ENCODE results near the gene IL9.

The IL9 gene

GRCh38 chr5:135890867-135891266 is 4.8 kb downstream of the IL9 start:
- DNase-seq: no peak

GRCh38 chr5:135890296-135890695 is 5.3 kb downstream of the IL9 start:
- no peak for DNase-seq

DNA sequence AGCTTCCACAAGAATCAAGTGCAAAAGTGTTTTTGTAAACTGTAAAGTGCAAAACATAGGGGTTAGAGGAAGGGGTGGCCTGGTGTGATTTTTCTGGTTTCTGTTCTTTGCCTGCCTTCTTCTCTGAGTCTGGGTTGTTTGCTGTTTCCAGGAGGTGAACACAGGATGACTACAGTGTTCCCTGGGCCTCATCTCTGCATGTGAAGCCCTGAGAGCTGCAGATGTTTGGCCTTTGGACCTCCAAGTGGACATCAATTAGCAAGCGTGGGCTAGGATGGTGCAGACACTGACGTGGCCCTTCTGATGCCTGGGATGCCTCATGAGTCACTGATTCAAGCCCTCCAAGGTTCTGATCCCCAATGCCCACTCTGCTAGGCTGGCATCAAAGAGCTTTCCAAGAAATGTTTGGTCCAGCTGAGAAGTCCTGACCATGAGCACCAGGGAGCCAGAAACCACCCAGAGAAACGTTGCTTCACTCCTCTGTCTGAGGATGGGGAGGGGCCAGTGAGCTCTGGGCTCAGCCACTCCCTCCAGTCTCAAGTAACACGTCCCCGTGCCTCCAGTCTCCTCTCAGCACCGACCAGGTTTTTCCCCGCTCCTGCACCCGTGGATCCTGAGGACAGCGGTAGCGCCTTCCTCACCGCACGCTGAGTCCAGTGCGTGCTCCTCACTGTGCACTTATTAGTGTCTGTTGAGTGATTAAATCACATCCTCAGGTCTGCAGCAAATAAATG is 7.6 kb downstream of the IL9 start:
- no peak for DNase-seq

DNA sequence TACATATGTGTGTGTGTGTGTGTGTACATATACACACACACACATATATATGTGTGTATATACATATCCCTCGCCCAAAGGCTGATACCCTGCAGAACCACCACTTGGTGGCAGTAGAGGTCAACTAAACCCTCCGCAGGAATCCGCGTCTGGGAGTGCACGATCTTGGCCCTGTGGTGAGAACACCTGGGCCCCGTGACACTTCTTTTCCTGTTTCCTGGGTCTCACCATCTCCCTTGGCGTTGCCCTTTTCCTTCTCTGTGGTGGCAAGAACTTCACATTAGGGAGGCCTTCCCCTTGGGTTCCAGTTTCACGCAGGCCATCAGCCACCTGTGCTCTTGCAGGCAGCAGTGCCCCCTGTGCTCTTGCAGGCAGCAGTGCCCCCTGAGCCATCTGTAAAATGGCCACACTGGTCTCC is 8.2 kb downstream of the IL9 start:
- peak; percentile 44 for DNase-seq

DNA sequence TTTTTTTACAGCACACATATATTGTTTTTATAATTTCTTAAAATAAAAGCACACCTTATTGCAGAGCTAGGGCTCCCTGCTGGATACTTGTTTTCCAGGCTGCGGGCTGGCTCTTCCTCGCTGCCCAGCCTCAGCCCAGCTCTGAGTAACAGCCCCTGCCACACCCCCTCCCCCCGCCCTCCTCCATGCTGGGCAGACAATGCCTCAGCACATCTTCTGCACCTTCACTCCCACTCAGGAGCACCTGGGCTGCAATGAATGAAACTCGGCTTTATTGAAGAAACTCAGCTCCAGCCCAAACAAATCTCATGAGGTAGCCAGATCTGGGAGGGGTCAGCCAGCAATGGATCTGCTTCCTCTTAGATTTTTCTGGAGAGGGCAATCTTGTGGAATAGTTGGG is 9.5 kb downstream of the IL9 start:
- DNase-seq: no peak

- DNase-seq: no peak
These were observed 10.6 kb downstream of the IL9 start for GRCh38 chr5:135885031-135885430.

DNA sequence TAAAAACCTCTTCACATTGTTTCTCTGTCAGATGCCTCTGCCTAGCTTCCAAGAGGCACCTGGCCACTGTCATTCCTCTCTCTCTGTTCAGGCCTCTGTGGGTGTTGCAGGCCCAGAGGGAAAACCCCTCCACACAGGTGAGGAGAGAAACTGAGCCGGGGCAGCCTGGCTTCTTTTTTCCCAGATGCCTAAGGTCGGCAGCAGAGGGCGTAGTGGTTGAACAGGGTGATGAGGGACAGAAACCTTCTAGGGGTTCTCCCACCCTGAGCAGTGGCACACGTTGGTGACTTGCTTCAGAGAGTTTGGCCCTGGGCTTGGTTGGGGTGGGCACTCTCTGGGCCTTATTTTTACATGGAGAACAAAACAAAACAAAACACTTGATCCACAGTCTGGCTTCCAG is 12.2 kb downstream of the IL9 start:
- no peak for DNase-seq

GRCh38 chr5:135883026-135883425 is 12.6 kb downstream of the IL9 start:
- no peak for DNase-seq

GRCh38 chr5:135881819-135882218 is 13.8 kb downstream of the IL9 start:
- DNase-seq: no peak

DNA sequence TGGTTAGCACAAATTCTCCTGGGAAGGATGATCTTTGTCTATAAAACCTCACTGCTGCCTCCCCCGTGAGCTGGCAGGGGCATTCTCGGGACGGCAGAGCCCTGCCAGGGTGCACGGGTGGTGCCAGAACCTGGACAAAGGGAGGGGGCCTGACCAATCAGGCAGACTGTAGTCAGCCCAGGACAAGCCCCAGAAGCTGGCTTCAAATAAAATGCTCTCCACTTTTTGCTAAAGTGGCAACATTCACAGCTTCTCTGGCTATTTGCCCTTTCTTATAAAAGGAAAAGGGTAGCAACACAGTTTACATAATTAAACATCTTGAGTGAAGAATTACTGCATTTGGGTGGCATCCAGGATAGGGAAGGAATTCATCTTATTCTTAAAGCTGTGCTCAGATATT is 14.4 kb downstream of the IL9 start:
- no peak for DNase-seq

DNA sequence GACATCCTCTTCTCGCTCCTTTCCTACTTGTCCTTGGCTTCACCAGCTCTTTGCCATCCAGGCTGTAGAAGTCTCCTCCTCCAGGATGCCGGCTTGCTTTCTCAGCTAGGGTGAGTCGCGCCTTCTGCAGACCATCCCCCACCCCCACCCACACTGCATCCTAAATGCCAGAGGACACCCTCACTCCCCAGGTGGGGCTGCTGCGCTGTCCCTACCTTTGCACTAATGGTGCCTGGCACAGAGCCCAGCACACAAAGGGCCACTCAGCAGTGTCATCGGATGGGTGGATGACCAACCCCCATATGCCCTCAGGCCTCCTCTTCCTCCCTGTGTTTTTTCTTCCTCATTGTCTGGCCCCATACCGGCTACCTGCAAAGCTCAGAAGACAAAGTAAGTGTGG is 14.8 kb downstream of the IL9 start:
- DNase-seq: no peak

GRCh38 chr5:135880278-135880677 is 15.4 kb downstream of the IL9 start:
- DNase-seq: no peak

- DNase-seq: no peak
These were observed 16.1 kb downstream of the IL9 start for GRCh38 chr5:135879591-135879990.

- no peak for DNase-seq
These were observed 17.5 kb downstream of the IL9 start for GRCh38 chr5:135878156-135878620.

- no peak for DNase-seq
These were observed 18.0 kb downstream of the IL9 start for GRCh38 chr5:135877570-135878155.

DNA sequence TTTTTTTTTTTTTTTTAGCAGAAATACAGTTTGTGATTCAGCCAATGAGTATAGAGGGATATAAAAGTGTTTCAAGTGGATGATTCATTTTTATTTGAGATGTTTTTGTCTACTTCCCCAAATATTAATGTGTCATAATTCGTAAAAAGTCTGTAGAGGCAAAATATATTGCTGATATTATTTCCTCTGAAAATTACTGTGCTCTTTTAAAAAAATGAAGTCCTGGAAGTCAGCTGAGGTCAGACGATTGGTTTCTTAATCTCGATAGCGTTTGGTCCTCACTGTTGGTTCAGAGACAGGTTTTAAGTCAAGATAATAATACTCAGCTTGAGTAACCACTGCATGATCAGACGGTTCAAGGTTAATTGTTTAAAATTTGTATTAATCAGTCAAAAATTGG is 19.5 kb downstream of the IL9 start:
- DNase-seq: no peak

GRCh38 chr5:135875567-135875966 is 20.1 kb downstream of the IL9 start:
- no peak for DNase-seq

- DNase-seq: no peak
These were observed 21.2 kb downstream of the IL9 start for GRCh38 chr5:135874461-135874860.

GRCh38 chr5:135873831-135874230 is 21.8 kb downstream of the IL9 start:
- DNase-seq: no peak

- DNase-seq: no peak
These were observed 24.2 kb downstream of the IL9 start for GRCh38 chr5:135871268-135871915.

DNA sequence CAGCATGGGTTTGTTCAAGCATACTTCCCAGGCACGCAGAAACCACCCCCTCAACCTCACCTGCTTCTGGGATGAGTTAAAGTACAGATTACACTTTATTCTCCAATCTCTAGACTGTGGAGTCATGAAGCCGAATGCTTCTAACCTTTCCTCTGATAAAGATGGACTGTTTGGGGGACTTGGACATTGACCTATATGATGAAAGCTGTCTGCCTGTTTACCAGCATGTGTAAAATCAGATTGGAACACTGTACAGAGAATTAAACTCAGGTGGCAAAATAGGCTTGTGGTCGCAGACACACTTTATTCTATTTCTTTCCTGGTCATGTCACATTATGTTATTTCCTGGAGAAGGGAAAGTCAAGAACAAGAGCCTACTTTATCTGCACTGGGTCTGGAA is 25.7 kb downstream of the IL9 start:
- no peak for DNase-seq

DNA sequence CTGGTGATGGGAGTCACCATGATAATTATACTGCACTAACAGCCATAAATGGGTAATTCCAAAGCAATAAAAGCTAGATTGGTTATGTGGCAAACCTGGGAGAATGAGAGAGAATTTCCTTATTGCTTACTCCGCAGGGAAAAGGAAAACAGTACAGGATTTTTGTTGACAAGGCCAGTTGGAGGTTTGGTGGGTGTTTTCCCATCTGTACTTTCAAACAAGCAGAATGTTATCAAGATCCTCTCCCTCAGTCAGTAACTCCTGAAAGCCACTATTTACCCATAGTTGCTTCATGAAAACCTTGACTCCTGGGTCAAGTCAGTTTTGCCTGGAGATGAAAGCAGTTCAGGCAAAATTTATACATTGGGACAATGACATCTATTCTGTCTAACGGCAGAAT is 26.4 kb downstream of the IL9 start:
- no peak for DNase-seq

- DNase-seq: no peak
These were observed 27.0 kb downstream of the IL9 start for GRCh38 chr5:135868681-135869080.

DNA sequence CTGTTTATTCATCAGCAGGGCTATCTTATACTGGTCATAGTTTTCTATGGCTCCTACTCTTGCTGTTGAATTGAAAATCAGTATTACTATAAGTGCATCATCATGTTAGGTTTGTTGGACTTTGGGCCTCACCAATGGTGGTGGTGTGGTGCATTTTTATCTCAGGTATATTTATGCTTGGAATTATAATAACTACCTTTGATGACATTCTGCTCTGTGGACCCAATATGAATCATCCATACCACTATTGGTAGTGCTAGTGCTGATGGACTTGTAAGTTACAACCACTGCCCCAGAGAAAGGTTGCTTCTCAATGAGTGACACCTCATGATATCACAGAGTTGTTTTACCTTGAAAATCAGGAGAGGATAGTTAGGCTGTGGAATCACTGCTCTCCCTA is 28.0 kb downstream of the IL9 start:
- DNase-seq: no peak
